ENCODE data around the gene ASRGL1. TPM values are rescaled to one million over a fixed set of nuclear protein-coding genes. Genes with fewer than 3 reads are reported as not detected.

ASRGL1 gene
- total RNA-seq, 2 donors from 2014 or later: 20.2 to 39.7 TPM

DNA sequence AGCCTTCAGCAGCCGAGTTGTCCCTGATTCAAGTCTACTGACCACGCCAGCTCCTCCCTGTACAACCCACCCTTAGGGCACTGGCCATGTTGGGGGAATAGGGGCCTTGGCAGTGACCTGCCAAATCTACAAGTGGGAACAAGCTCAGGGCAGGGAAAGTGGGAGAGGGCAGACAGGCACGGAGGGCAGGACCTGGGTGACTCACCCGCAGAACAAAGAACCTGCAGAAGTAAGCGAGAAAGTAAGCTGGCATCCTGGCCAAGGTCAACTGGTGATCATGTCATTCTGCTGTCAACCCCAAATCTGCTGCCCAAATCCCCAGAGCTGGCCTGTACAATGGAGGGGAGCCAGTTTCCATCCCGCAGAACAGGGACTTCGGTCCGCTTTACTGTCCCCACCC lies 73.7 kb downstream of the ASRGL1 start:
- no peak overlapping the region for H3K27ac ChIP-seq
- TF ChIP-seq, protein P1, sequence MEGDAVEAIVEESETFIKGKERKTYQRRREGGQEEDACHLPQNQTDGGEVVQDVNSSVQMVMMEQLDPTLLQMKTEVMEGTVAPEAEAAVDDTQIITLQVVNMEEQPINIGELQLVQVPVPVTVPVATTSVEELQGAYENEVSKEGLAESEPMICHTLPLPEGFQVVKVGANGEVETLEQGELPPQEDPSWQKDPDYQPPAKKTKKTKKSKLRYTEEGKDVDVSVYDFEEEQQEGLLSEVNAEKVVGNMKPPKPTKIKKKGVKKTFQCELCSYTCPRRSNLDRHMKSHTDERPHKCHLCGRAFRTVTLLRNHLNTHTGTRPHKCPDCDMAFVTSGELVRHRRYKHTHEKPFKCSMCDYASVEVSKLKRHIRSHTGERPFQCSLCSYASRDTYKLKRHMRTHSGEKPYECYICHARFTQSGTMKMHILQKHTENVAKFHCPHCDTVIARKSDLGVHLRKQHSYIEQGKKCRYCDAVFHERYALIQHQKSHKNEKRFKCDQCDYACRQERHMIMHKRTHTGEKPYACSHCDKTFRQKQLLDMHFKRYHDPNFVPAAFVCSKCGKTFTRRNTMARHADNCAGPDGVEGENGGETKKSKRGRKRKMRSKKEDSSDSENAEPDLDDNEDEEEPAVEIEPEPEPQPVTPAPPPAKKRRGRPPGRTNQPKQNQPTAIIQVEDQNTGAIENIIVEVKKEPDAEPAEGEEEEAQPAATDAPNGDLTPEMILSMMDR (IDR thresholded peaks at IDR 0.05): no peak

DNA sequence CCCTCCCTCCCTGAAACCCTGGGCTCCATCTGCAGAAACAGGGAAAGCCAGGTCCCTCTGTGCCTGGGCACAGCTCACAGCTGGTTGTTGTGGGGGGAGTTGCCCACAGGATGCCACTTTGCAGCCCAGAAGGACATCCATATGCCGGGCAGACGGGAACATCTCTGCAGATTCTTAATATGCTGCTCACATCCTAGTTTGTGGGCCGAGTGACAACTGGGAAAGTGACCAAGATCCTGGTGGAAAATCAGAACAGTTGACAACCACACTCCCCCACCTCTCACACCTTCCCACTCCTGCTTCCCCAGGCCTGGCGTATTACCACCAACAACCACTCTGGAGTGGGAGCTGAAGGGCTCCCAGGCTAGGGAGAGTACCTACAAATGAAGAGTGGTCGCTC lies 74.3 kb downstream of the ASRGL1 start:
- no peak for ATAC-seq (ENCODE audit: insufficient number of reproducible peaks, low FRiP score, low read depth)
- no peak overlapping the region for H3K27ac ChIP-seq
- H3K9me3 ChIP-seq: no peaks in the 10 kb centered on the region
- TF ChIP-seq, protein P1 (IDR thresholded peaks at IDR 0.05): no peak
- no peaks in the 10 kb centered on the region for H3K4me1 ChIP-seq (ENCODE audit: control insufficient read depth in 1 of 2, low read depth in 2 of 2)
- no peak overlapping the region for H3K4me3 ChIP-seq
- no peak for DNase-seq (ENCODE audit: low spot score)
- no peaks in the 10 kb centered on the region for H3K27me3 ChIP-seq (replicated peaks; ENCODE audit: insufficient read depth)
- no peaks in the 10 kb centered on the region for H3K36me3 ChIP-seq

More for the DNA sequence above, 73.7 kb downstream of the ASRGL1 start:
- Histone ChIP-seq H3K4me1 (ENCODE audit: control insufficient read depth in 1 of 2, low read depth in 2 of 2) (no peaks in the 10 kb centered on the region), H3K9me3 (no peaks in the 10 kb centered on the region), H3K27me3 (replicated peaks; ENCODE audit: insufficient read depth) (no peaks in the 10 kb centered on the region), H3K36me3 (no peaks in the 10 kb centered on the region), H3K4me3 (no peak overlapping the region)
- ATAC-seq (ENCODE audit: insufficient number of reproducible peaks, low FRiP score, low read depth) (no peak), DNase-seq (ENCODE audit: low spot score) (no peak)

- TF ChIP-seq, protein P1 (IDR thresholded peaks at IDR 0.05): no peak
- no peaks in the 10 kb centered on the region for H3K4me1 ChIP-seq (ENCODE audit: control insufficient read depth in 1 of 2, low read depth in 2 of 2)
- H3K27me3 ChIP-seq (replicated peaks; ENCODE audit: insufficient read depth): no peaks in the 10 kb centered on the region
- DNase-seq (ENCODE audit: low spot score) (no peak), ATAC-seq (ENCODE audit: insufficient number of reproducible peaks, low FRiP score, low read depth) (no peak)
- no peak overlapping the region for H3K4me3 ChIP-seq
- no peak overlapping the region for H3K27ac ChIP-seq
- H3K9me3 ChIP-seq: no peaks in the 10 kb centered on the region
- H3K36me3 ChIP-seq: no peaks in the 10 kb centered on the region
Measured at GRCh38 chr11:62413060-62413696, 75.9 kb downstream of the ASRGL1 start.

GRCh38 chr11:62416596-62416995 lies 79.3 kb downstream of the ASRGL1 start:
- peaks cover 0 to 7% of the 10 kb centered on the region in 2 donors for H3K4me1 ChIP-seq (ENCODE audit: control insufficient read depth in 1 of 2, low read depth in 2 of 2)
- H3K27ac ChIP-seq: no peak overlapping the region
- ATAC-seq (ENCODE audit: insufficient number of reproducible peaks, low FRiP score, low read depth) (no peak), DNase-seq (ENCODE audit: low spot score) (no peak)
- no peaks in the 10 kb centered on the region for H3K9me3 ChIP-seq
- TF ChIP-seq, protein P1 (IDR thresholded peaks at IDR 0.05): no peak
- no peaks in the 10 kb centered on the region for H3K36me3 ChIP-seq
- H3K27me3 ChIP-seq (replicated peaks; ENCODE audit: insufficient read depth): no peaks in the 10 kb centered on the region
- no peak overlapping the region for H3K4me3 ChIP-seq

- no peak for ATAC-seq (ENCODE audit: insufficient number of reproducible peaks, low FRiP score, low read depth)
- no peaks in the 10 kb centered on the region for H3K27me3 ChIP-seq (replicated peaks; ENCODE audit: insufficient read depth)
- no peaks in the 10 kb centered on the region for H3K9me3 ChIP-seq
- H3K4me1 ChIP-seq (ENCODE audit: control insufficient read depth in 1 of 2, low read depth in 2 of 2): peaks cover 0 to 7% of the 10 kb centered on the region in 2 donors
- TF ChIP-seq, protein P1 (IDR thresholded peaks at IDR 0.05): no peak
- no peak overlapping the region for H3K27ac ChIP-seq
- H3K36me3 ChIP-seq: no peaks in the 10 kb centered on the region
- no peak overlapping the region for H3K4me3 ChIP-seq
- no peak for DNase-seq (ENCODE audit: low spot score)
Measured at GRCh38 chr11:62418136-62418535, 80.9 kb downstream of the ASRGL1 start.
